Endothelial cell of umbilical vein (primary cell): Measurements from ENCODE around the gene PPCDC. TPM values are rescaled to one million over a fixed set of nuclear protein-coding genes. Genes with fewer than 3 reads are reported as not detected.

Experiments used
- BruUV-seq: library from RNA; stranded (reverse); fragments of 400-500 nt; replicated peaks from 2 replicates; lab custom pipeline; 2021; lab: Mats Ljungman, UMichigan
- CTCF ChIA-PET: fragments of 300-600, 350-600 bp; sonication (Branson Sonifier 250); formaldehyde crosslinking; loops from one replicate; lab custom pipeline; 2021; ENCODE audit warnings: antibody characterized with exemption, inconsistent platforms; lab: Charles Lee
- POLR2A ChIA-PET: fragments of 300-600, 350-600 bp; sonication (Branson Sonifier 250); formaldehyde crosslinking; loops from one replicate; lab custom pipeline; 2021; ENCODE audit warnings: antibody characterized with exemption, inconsistent platforms; lab: Charles Lee
- DNase-seq: peaks from one replicate; pipeline ENCODE4 v3.0.0-alpha.2; 2011; ENCODE audit warnings: low read depth, low spot score
- FAIRE-seq: peaks from 2 replicates; lab custom pipeline; 2011; peaks lifted over from hg19 to GRCh38; lab: Jason Lieb, UNC
- H2AFZ ChIP-seq: 2 replicates; pipeline ENCODE4 v1.6.0; 2012; ENCODE audit warnings: low read depth, low read length, control low read depth, inconsistent platforms
- H3K27ac ChIP-seq: 2 replicates; pipeline ENCODE4 v1.5.1; 2011; ENCODE audit warnings: low read depth, mild to moderate bottlenecking, control low read depth, low read length, moderate library complexity; ENCODE audit not compliant: insufficient read depth
- H3K27me3 ChIP-seq, 2 experiments: 2 replicates each; pipeline versions ENCODE4 v1.6.0 to v1.6.1; 2011; ENCODE audit warnings: low read length in 2 of 2, mixed read lengths in 1 of 2; ENCODE audit not compliant: control insufficient read depth in 2 of 2, insufficient read depth in 2 of 2
- H3K36me3 ChIP-seq, 2 experiments: 2 replicates in 1 of 2; 3 replicates in 1 of 2; pipeline ENCODE4 v1.5.1; 2011; ENCODE audit warnings: low read length in 2 of 2, mild to moderate bottlenecking in 1 of 2, moderate library complexity in 1 of 2; ENCODE audit not compliant: control insufficient read depth in 2 of 2, insufficient read depth in 2 of 2; ENCODE audit errors: extremely low read depth in 1 of 2
- H3K4me1 ChIP-seq: 3 replicates; pipeline ENCODE4 v1.5.1; 2011; ENCODE audit warnings: mild to moderate bottlenecking, low read length; ENCODE audit not compliant: control insufficient read depth, insufficient read depth; ENCODE audit errors: extremely low read depth
- H3K4me2 ChIP-seq: 2 replicates; pipeline ENCODE4 v1.6.1; 2011; ENCODE audit warnings: low read length, control low read depth, mixed read lengths; ENCODE audit not compliant: insufficient read depth
- H3K4me3 ChIP-seq, 3 experiments: fragments of 200-600 bp in 1 of 3; sonication (generic), shearing (Covaris generic) in 1 of 3; replicated peaks in 1 of 3; 2 replicates each; pipeline ENCODE4 v1.5.1; 2011 to 2016; ENCODE audit warnings: control low read depth in 3 of 3, low read length in 3 of 3, mild to moderate bottlenecking in 2 of 3, inconsistent platforms in 1 of 3, low read depth in 1 of 3, moderate library complexity in 1 of 3; ENCODE audit not compliant: insufficient read depth in 1 of 3
- H3K79me2 ChIP-seq: 2 replicates; pipeline ENCODE4 v1.6.0; 2012; ENCODE audit warnings: low read length, inconsistent platforms; ENCODE audit not compliant: control insufficient read depth, insufficient read depth
- H3K9ac ChIP-seq: replicated peaks from 2 replicates; pipeline ENCODE3; 2011; ENCODE audit warnings: low read length, control low read depth; ENCODE audit not compliant: insufficient read depth; ENCODE audit errors: extremely low read depth
- H3K9me1 ChIP-seq: replicated peaks from 3 replicates; pipeline ENCODE4 v1.6.0; 2011; ENCODE audit warnings: mild to moderate bottlenecking, low read length; ENCODE audit not compliant: control insufficient read depth, insufficient read depth; ENCODE audit errors: extremely low read depth
- H3K9me3 ChIP-seq: replicated peaks from 2 replicates; pipeline ENCODE4 v1.5.1; 2012; ENCODE audit warnings: low read length, inconsistent platforms; ENCODE audit not compliant: control insufficient read depth, insufficient read depth
- H4K20me1 ChIP-seq: replicated peaks from 2 replicates; pipeline ENCODE3; 2011; ENCODE audit warnings: mild to moderate bottlenecking, low read length; ENCODE audit not compliant: control insufficient read depth, insufficient read depth; ENCODE audit errors: extremely low read depth
- CTCF ChIP-seq, 2 donors: IDR thresholded peaks; 1 replicate in 1 of 2; 2 replicates in 1 of 2; pipeline ENCODE4 v1.5.1; 2011; ENCODE audit warnings: low read length in 2 of 2, mild to moderate bottlenecking in 2 of 2, moderate library complexity in 2 of 2, control low read depth in 1 of 2, inconsistent platforms in 1 of 2, low read depth in 1 of 2; ENCODE audit not compliant: insufficient read depth in 1 of 2; ENCODE audit errors: extremely low read depth in 1 of 2
- EZH2 ChIP-seq: IDR thresholded peaks from 2 replicates; pipeline ENCODE4 v1.6.1; 2012; ENCODE audit warnings: borderline replicate concordance, low read depth, mild to moderate bottlenecking, moderate library complexity, low read length, inconsistent platforms; ENCODE audit not compliant: severe bottlenecking
- FOS ChIP-seq: IDR thresholded peaks from 2 replicates; pipeline ENCODE4 v1.6.1; 2011; ENCODE audit warnings: mild to moderate bottlenecking, low read length, moderate library complexity, borderline replicate concordance; ENCODE audit not compliant: insufficient read depth
- GATA2 ChIP-seq: IDR thresholded peaks from 2 replicates; pipeline ENCODE4 v1.7.0; 2011; ENCODE audit warnings: low read depth, mild to moderate bottlenecking, moderate library complexity, mixed read lengths, low read length; ENCODE audit not compliant: insufficient read length, insufficient read depth
- JUN ChIP-seq: IDR thresholded peaks from 2 replicates; pipeline ENCODE4 v1.6.1; 2011; ENCODE audit warnings: borderline replicate concordance, low read depth; ENCODE audit not compliant: insufficient read length, insufficient read depth
- MAX ChIP-seq: IDR thresholded peaks from 2 replicates; pipeline ENCODE4 v1.6.1; 2011; ENCODE audit not compliant: insufficient read depth, insufficient read length
- MYC ChIP-seq: IDR thresholded peaks from one replicate; pipeline ENCODE4 v1.6.1; 2011; ENCODE audit warnings: mild to moderate bottlenecking, low read depth, low read length
- POLR2A ChIP-seq: IDR thresholded peaks from 2 replicates; pipeline ENCODE4 v1.6.1; 2012; ENCODE audit warnings: low read depth, mild to moderate bottlenecking, control low read depth, low read length
- POLR2AphosphoS5 ChIP-seq: IDR thresholded peaks from 2 replicates; pipeline ENCODE4 v1.6.1; 2012; ENCODE audit warnings: low read depth, mild to moderate bottlenecking, control low read depth, low read length, moderate library complexity; ENCODE audit not compliant: insufficient read depth
- dilution Hi-C: fragments of 300-500 bp; cut with MboI; formaldehyde crosslinking; loops from one replicate; pipeline ENCODE4 v1.15.0; 2019; ENCODE audit warnings: low sequenced_read_pairs; ENCODE audit not compliant: extremely low pct_ligation_motif_present
- intact Hi-C: fragments of 100-400 bp; cut with micrococcal nuclease; formaldehyde crosslinking; loops from one replicate; pipeline ENCODE4 v1.10.0; 2022
- polyA plus RNA-seq, 4 experiments: library from polyadenylated mRNA; depleted of rRNA in 3 of 4; stranded (reverse) in 3 of 4; unstranded in 1 of 4; fragments of >200 nt; gene quantifications; 2 replicates each; pipeline versions ENCODE4 v1.2.1 to v1.2.3, GENCODE V29; 2011 to 2012; ENCODE audit warnings: missing spikeins in 1 of 4
- total RNA-seq: library from RNA; stranded (reverse); gene quantifications from 2 replicates; pipeline ENCODE4 v1.2.3, GENCODE V29; 2021

Gene PPCDC
- total and polyA plus RNA-seq, 2 donors (not counting 3 experiments of a cell fraction or from before 2014, with no cell fraction given), result 14.5 to 21.4 TPM

- POLR2A ChIA-PET, result no interaction called here
- H3K79me2 ChIP-seq, result peaks cover 3% of the 10 kb centered on the region
- H3K4me2 ChIP-seq, result no peak overlapping the region
- peaks cover 19% of the 10 kb centered on the region for H3K4me1 ChIP-seq
- H3K9me1 ChIP-seq, result no peaks in the 10 kb centered on the region
- no peak for DNase-seq
- no peak for FAIRE-seq
- intact Hi-C loops, result loop anchor here (5.0 to 10.0 kb wide), 4 partner anchors 249 to 657 kb away; partner anchors contain the start of gene SIN3A
- no peaks in the 10 kb centered on the region for H3K36me3 ChIP-seq
- H3K9me3 ChIP-seq, result no peaks in the 10 kb centered on the region
- H3K4me3 ChIP-seq, result no peak overlapping the region
- no peak overlapping the region for H3K27ac ChIP-seq
- TF ChIP-seq MYC (no peak), GATA2 (no peak), POLR2AphosphoS5 (no peak), CTCF (IDR thresholded peaks at IDR 0.05; ENCODE audit: extremely low read depth in 1 of 2, insufficient read depth in 1 of 2, low read depth in 1 of 2, low read length in 2 of 2) (no peak), MAX (no peak), EZH2 (no peak), FOS (no peak), POLR2A (no peak), JUN (no peak)
- CTCF ChIA-PET, result interaction anchor here (0.9 to 3.4 kb wide), 4 partner anchors 17 to 179 kb away, joined by 3 to 12 read pairs (median 8); partner anchors contain the start of gene C15orf39
- no peak overlapping the region for H3K9ac ChIP-seq
- no peaks in the 10 kb centered on the region for H4K20me1 ChIP-seq
- dilution Hi-C loops, result no loop called here
- BruUV-seq, result no TSS peak
- H3K27me3 ChIP-seq, result no peaks in the 10 kb centered on the region
- H2AFZ ChIP-seq, result no peak overlapping the region
Observed at GRCh38 chr15:75025548-75026260, 2.3 kb downstream of the PPCDC start.
